Iris pigment epithelial cell (primary cell): ENCODE data around the gene ARHGAP44.
"Not testable (repeated sequence)": the region's sequence is repeated elsewhere in the genome, so short reads cannot be mapped to it uniquely, and the experiment has no call there.

Experiments used
- DNase-seq: peaks from one replicate; pipeline ENCODE4 v3.0.0-alpha.2; 2011; ENCODE audit warnings: low read depth

The ARHGAP44 gene

DNA sequence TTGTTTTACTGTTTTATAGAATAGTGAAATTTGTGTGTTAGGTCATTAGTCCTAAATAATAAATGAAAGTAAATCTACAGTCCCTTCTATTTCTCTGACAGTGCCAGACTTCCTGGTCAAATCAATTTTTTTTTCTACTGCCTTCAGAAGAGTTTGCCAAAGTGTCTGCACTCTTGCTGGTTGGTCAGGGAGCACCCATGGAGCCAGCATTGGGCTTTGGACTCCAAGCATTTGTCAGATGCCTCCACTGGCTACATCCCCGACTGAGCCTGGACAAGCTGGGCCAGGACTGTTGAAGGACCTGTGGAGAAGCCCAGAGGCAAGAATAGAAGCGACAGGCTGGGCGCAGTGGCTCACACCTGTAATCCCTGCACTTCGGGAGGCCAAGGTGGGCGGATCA, 174.9 kb downstream of the ARHGAP44 start:
- DNase-seq, result no peak

DNA sequence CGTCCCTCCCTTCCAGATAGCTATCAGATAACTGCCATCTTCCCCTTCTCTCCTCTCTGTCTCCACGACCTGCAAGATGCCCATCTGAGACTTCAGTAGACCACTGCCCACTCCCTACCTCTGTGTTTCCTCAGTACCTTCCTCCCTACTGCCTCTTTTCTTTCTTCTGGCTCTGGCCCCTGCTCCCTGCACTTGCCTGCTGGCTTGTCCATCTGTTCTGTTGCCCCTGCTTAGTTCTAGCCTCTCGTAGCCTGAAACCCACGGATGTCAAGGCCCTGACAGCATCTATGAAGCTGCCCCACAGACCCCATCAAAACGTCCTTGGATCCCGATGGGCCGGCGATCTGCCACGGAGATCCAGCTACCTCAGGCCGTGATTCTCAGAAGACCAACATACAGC, 175.5 kb downstream of the ARHGAP44 start:
- DNase-seq, result no peak

DNA sequence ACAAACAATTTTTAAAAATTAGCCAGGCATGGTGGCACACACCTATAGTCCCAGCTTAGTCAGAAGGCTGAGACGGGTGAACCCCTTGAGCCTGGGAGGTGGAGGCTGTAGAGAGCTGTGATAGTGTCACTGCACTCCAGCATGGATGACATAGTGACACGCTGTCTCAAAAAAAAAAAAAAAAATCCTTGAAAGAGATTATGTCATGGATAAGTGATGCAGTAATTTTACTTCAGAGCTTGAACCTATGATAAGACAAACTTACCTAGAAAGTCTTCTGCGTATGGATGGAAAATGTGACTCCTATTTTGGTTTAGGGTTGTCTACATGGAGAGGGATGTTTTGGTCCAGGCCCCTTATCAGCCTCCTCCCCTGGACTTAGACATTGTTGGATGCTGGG, 176.7 kb downstream of the ARHGAP44 start:
- no peak for DNase-seq

DNA sequence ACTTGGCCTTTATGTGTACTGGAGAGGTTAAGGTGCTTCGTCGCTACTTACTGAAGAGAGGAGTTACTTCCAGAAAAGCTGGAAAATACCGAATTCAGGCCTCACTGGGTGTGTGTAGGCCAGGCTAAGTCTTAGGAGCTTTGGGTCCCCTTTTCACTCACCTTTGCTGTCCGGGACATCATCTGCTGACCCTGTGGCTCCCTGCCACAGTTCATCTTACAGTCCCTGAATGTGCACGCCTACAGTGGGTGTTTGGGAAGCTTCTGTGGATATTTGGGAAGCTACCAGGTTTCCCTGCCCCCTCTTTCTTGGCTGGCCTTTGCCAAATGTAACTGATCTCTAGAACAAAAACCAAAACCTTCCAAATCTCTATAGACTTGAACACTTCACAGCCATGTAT, 177.1 kb downstream of the ARHGAP44 start:
- no peak for DNase-seq

DNA sequence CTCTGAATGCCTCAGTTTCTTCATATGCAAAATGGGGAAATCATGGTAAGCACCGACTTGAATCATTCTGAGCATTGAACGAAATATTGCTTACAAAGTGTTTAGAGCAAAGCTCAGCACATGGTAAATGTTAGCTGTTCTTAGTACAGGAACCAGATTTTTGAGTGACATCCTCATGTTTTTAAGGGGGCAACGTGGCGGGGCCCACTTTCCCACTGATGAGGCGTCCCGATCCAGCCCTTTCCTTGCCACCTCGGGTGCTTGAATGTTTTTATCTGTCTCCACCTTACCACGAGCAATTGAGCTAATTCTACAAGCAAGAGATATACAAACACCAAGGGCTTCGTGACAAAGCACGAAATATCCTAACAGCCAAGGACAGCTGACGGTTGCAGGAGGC, 178.7 kb downstream of the ARHGAP44 start:
- DNase-seq, result no peak

DNA sequence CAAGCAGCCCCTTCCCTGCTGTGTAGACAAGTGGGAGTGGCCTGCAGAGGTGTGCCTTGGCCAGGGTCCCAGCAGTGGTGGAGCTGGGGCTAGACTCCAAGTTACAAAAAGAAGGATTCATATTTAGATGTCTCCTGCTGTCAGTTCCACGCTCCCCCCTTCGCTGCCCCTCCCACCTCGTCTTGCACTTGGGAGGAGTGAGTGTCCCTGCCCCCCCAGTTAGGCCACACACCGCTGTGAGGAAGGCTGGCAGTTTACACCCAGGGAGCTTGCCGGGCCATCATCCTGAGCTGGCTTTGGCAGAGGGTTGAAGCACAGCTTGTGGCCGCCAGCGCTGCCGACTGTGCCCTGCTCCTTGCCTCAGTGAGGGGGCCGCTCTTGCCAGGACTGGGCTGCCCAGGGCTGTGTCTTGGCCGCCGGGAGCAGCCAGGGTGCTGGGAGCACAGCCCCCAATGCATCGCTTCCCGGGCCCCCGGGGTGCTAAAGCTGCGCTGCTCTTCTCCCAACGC, 184.3 kb downstream of the ARHGAP44 start:
- no peak for DNase-seq

DNA sequence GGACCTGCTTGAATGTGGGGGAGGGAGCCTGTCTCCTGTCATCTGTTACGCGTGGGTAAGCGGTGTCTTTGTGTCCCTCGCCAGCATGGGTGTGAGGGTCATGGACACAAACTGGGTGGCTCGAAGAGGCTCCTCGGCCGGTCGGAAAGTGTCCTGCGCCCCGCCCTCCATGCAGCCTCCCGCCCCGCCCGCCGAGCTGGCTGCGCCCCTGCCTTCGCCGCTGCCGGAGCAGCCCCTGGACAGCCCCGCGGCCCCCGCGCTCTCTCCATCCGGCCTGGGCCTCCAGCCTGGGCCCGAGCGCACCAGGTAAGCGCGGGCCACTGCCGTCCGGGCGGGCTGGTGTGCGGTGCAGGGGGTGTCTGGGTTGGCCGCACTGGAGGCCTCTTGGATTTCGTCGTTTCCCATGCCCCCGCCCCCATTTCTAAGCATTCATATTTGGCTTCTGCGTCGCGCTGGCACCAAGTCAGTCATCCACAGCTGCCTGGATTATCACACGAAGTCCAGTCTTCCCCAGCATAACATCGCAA, 184.8 kb downstream of the ARHGAP44 start:
- DNase-seq, result no peak

DNA sequence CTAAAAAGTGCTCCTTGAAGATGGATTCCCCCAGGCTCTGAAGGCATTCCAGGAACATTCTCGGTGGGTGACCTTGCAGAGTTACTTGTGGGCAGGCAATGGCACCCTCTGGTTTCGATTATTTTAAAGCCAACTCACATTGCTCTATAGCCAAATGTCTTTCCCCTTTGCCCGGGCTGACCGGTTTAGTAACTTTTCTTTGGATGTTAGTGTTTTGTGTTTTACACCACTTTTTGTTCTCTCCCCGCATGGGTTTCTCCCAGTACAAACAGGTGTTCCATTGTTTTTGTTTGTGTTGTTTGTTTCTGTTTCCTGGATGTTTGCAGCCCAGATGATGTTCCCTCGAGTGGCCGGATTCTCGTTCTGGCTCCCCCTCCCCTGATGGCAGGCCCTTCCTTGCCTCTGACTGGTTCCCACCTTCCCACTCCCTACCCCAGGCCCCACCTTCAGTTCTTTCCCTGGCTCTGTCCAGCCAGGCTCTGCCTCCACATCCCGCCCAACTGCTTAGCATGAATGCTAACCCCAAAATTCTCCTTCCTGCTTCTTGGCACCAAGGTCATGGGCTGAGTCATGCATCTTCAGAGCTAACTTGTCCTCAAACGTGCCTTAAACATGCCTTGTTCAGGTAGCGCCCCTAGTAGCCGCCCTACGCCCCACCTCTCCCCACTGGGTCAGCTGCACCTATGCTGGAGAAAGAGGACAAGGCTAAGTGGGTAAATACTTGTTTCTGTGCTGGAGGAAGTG, 187.9 kb downstream of the ARHGAP44 start:
- no peak for DNase-seq

DNA sequence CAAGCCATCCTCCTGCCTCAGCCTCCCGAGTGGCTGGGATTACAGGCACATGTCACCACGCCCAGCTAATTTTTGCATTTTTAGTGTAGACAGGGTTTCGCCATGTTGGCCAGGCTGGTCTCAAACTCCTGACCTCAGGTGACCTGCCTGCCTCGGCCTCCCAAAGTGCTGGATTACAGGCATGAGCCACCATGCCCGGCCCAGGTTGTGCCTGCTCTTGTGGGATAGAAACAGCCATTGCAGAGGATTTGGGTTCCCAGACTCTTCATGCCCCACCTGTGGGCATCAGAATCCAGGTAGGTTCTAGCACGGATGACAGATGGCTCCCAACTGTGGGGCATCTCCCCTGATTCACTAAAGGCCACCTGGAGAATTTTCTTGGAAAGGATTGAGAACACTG, 189.5 kb downstream of the ARHGAP44 start:
- not testable (repeated sequence) for DNase-seq

DNA sequence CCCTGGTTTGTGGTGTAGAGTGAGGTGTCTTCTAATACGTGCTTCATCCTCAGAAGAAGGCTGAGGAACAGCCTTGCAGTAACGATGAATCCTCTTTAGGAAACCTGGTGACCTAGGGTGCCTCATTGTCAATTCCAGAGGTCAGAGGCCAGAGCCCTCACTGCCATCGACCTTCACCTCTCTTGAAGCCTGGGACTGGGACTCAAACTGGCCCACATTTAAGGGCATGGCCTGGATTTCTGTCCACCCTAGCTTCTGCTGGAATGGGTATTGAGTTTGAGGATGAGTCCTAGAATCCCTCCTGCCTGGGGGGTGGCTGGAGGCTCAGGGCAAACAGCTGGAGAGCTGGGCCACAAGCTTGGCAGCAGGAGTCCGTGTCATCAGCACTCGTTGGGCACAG, 189.9 kb downstream of the ARHGAP44 start:
- no peak for DNase-seq

DNA sequence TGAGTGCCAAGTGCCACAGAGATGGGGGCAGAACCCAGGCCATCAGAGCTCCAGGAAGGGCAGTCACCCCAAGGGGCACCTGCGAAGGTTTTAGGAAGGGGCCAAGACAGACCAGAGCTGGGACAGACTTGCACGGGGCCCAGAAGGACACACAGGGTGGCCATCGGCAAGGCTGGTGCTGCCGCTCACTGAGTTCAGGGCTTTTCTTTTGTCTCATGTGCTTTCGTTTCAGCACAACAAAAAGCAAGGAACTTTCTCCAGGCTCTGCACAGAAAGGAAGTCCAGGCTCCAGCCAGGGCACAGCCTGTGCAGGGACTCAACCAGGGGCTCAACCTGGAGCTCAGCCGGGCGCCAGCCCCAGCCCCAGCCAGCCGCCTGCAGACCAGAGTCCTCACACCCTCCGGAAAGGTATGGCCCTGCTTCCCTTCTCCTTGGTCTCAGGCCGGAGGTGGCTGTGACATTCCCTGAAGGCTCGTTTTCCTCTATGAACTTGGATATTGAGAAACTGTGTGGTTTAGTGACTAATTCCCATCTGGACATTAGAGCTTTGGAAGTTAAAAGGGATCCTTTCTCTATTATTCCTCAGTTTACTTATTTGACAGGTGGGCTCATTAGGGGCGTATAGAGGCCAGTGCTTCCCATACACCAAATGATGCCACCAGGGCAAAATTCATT, 190.7 kb downstream of the ARHGAP44 start:
- DNase-seq, result no peak

DNA sequence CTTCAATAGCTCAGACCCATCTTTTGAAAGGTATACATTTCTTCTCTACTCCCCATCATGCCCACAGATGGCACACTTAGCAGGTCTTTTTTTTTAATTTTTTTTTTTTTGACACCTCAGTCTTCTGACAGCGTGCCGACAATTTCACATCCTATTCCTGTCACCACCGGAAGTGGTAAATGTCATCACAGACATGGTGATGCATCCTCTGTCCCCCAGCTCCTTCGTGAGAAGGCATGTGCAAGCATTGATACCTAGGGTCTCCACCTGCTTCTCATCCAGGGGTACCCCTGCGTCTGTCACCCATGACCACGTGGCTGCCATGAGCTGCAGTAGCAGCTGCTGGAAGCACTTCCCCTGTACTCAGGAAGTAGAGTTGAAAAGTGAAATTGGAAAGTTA, 192.9 kb downstream of the ARHGAP44 start:
- DNase-seq, result no peak

DNA sequence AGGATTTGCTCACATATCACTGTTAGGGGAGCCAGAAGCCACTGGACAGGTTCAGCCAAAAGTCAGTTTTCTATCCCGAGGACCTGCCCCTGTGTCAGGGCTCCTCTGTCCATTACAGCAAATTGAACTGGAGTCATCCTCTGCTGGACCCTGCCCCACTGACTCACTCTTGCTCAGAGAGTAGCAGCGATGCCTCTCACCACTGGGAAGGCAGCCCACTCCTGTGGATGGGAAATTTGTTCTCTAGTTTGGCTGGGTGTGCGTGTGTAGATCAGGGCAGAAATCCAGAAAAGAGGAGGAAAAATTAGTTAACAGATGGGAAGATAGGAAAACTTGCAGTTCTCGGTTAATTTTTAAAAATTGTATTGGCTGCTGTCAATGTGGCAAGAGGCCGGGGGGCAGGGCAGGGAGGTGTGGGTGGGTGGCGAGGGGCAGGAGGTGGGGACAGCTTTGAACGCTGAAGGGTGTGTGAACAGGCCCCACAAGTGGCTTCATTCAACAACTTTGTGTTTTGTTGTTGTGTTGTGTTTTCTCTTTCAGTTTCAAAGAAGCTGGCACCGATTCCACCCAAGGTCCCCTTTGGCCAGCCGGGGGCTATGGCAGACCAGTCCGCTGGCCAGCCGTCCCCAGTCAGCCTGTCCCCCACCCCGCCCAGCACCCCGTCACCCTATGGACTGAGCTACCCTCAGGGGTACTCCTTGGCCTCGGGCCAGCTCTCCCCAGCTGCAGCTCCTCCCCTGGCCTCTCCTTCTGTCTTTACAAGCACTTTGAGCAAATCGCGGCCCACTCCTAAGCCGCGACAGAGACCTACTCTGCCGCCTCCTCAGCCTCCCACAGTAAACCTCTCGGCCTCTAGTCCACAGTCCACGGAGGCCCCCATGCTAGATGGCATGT, 194.9 kb downstream of the ARHGAP44 start:
- peak; percentile 45 for DNase-seq

DNA sequence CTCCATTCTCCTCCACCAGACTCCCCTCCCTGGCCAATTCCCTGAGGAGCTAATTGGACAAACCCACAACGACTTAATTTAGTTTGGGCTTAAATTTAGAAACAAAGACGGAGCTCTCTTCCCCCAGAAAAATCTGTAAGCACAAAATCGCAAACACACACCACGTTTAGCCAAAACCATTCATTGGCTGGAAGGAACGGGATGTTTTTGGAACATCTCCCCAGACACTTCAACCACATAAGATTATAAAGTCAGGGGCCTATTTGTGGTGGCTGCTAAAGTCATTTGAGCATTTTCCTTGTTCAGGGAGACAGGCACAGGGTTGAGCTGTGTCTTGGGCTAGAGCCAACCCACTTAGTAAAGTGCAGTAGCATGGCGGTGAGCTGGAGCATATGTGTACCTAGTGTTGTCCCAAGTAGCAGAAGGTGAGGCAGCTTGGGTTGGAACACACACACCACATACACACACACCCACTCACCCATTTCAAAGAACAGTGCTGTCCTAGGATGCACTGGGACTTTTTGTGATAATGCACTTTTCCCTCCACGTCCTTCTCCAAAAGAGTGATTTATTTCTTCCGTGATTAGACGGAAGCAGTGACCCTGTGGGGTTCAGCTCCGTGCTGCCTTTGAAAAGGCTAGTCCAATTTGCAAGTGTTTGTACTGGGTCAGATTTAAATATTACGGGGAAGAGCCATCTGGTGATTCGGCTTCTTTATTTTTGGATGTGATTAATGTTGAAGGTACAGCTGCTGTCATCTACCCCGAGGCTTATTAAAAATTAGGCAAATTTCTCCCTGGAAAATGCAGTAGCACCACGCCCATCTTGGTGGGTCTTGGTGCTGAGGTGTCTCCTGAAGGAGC, 196.4 kb downstream of the ARHGAP44 start:
- DNase-seq, result no peak

DNA sequence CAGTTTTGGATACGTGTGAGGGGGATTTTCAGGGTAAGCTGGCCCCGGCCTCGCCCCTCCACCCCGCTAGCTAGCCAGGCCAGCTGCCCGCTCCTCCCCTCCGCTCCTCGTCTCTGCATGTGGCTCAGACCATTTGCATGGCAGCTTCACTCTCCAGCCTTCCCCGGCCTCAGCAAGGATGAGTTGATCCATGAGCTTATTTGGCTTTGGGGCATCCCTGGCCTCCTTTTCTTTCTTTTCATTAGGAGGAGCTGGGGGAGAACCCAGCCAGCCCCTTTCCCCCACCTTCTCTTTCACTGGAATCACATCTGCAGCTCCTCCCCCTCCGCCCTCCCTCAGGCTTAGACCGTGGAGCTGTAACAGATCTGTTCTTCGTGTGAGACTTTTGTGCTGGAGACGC, 197.8 kb downstream of the ARHGAP44 start:
- DNase-seq, result no peak

DNA sequence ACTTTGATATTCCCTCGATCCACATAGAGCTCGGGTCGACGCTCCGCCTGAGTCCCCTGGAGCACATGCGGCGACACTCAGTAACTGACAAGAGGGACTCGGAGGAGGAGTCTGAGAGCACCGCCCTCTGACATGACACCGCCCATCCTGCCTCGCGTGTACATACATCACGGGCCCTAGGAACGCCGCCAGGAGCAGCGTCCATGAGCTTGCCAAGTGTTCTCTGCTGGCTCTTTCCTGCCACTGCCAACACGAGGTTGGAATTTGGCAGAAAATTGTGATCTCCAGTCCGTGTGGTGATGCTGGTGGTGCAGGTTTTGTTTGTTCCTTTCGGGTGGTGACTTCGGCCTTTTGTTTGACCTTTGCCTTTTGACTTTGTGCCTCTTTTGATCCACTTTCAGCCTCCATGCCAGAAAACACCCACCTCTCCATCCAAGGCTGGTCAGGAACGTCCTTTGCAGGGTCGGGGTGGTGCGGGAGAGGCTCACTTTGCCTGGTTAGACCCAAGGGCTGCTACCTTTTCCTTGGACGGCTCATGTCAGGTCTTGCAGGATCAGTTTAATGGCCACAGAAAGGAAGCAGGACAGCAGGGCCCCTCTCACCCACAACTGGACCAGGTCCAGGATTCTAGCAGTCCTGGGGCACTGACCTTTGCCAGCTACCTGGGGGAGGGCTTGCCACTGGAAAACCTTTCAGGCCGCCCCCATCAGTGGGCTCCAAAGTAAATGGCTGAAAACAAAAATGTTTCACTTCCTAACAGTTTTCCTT, 200.9 kb downstream of the ARHGAP44 start:
- no peak for DNase-seq

DNA sequence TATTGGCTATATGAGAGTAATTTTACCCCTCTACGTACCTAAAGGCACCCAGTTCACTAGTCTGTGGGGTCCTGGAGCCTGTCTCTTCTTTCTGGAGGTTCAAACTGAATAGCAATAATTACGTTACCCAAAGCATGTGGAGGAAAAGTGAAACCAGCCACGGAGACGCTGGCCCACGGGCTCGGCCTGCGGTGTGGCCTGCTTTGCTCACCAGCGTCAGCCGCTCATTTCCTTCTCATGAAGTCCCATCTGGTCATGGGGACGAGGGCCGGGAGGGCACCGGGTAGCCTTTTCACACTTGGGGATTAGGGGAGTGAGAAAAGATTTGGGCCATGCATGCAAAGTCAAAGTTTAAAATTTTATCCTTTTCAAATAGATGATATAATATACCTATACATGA, 201.6 kb downstream of the ARHGAP44 start:
- DNase-seq, result no peak

DNA sequence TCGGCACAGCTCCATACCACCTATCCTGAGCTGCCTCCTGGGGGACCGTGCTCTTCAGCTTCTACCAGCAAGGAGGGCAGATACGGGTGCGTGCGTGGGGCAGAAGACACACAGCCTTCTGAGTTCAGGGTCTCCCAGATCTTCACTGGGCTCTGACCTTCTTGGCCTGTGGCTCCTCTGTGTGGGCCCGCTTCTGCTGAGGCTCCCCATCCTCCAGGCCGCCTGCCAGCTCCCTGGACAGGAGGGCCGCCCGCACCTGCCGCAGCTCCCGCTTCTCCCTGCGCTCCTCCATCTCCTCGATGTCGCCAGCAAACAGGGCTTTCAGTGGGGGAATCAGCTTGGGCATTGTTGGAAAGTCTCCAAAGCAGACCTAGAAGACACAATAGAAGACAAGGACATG, 203.4 kb downstream of the ARHGAP44 start:
- DNase-seq, result no peak

DNA sequence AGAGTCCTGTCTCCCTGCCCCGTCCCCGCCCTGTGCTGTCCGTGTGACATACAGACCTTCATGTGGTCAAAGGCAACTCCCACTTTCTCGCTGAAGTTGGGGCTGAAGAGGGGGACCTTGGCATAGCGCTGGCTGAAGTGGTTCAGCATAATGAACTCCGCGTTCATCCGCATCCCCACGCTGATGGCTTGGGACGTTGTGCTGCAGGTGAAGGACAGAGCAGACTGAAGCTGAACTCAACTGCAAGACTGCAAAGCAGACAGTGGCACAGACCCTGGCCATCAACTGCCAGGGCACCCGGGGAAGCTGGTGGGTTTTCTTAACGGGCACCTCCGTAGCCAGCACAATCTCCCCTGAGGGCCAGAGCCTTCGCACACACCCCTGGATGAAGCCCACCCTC, 204.3 kb downstream of the ARHGAP44 start:
- DNase-seq, result no peak

DNA sequence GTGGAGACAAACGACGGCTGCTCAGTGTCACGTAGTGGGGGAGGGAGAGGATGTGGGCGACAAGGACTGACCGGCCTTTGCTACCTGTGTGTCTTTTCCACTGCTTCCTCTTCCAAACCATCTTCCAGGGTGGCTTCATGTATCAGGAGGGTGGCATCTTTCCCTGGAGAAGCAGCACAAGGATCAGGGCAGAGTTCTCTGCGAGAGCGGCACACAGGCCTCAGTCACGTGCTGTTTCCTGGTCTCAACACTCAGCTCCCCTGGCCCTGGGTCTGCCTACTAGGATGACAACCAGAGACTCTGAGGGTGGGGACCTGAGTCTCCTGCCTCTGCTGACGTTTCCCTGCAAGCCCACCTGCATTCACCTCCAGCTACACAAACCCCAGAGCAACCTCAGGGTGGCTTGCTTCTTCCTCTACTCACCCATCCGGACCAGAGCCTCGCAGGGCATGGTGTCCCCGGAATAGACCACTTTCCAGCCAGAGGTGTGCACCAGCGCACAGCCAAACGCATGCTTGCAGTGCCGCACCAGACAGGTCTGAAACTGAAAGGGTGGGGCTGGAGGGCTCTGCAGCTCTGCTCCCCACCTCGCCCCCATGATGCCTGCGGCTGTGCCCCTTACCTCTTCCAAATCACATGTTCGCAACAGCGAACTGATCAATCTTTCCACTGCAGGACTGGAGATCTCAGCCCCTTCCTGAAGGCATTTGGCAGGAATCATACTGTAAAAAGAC, 205.2 kb downstream of the ARHGAP44 start:
- DNase-seq, result no peak
